Colonic mucosa (tissue), 4 donors: ENCODE data around the gene BIRC6. TPM values are rescaled to one million over a fixed set of nuclear protein-coding genes. Genes with fewer than 3 reads are reported as not detected.
"Not testable (repeated sequence)": the region's sequence is repeated elsewhere in the genome, so short reads cannot be mapped to it uniquely, and the experiment has no call there.

Experiments
- DNase-seq: peaks from one replicate; pipeline ENCODE4 v3.0.0-alpha.2; 2020
- H3K27ac ChIP-seq: fragments of 200-600 bp; one replicate; pipeline ENCODE4 v1.8.0; 2021
- H3K27me3 ChIP-seq: fragments of 200-600 bp; one replicate; pipeline ENCODE4 v1.8.0; 2021
- H3K36me3 ChIP-seq: fragments of 200-600 bp; one replicate; pipeline ENCODE4 v1.8.0; 2021
- H3K4me1 ChIP-seq: fragments of 200-600 bp; one replicate; pipeline ENCODE4 v1.8.0; 2021; ENCODE audit warnings: mild to moderate bottlenecking
- H3K4me3 ChIP-seq: fragments of 200-600 bp; one replicate; pipeline ENCODE4 v1.8.0; 2021
- H3K9ac ChIP-seq, 2 donors: one replicate each; pipeline ENCODE4 v1.7.0; 2013; ENCODE audit warnings: control low read depth in 2 of 2, low read depth in 2 of 2, low read length in 2 of 2
- H3K9me3 ChIP-seq: fragments of 200-600 bp; one replicate; pipeline ENCODE4 v1.8.0; 2021
- intact Hi-C: fragments of 100-400 bp; cut with DNase I; formaldehyde crosslinking; loops from one replicate; pipeline ENCODE4 v1.14.1; 2022
- total RNA-seq, 2 donors: library from RNA; stranded (reverse); fragmentation: NEBNext Ultra II Directional in 1 of 2; extraction: Animal tissue kit (Norgen Biotek cat#: 25700) in 1 of 2; gene quantifications; one replicate each; pipeline ENCODE4 v1.2.1, GENCODE V29; 2021
- TF ChIP-seq, protein P1 (sequence below): fragments of 200-600 bp; IDR thresholded peaks from one replicate; pipeline ENCODE4 v1.8.0; 2022; ENCODE audit warnings: antibody characterized with exemption, mild to moderate bottlenecking
- donor health status: healthy.
- donor health status: DM: no; HTN: no; CAD: no.
- donor health status: DM: no; HTN: no; CAD: no.

Gene BIRC6
- total RNA-seq, 2 donors from 2014 or later = 74.6 to 93.1 TPM

DNA sequence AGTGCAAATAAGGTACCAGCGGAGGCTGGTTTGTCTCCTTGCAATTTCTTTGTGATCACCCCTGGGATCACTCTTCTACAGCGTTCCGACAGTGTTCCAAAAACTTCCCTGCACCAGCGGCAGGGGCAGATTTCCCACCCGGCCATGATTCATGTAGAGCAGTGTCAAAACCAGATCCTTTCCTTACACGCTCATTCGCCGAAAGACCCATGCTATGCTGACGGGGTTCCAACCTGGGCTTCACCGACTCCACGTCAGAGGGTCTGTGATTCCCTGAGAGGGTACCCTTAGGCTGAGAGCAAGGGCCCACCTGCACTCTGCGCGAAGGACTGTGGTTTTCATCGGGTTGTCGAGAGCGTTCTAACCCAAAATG is 270.6 kb downstream of the BIRC6 start:
- H3K4me1 ChIP-seq = peaks cover 6% of the 10 kb centered on the region
- H3K9me3 ChIP-seq = no peaks in the 10 kb centered on the region
- H3K36me3 ChIP-seq = no peaks in the 10 kb centered on the region
- TF ChIP-seq, protein P1, sequence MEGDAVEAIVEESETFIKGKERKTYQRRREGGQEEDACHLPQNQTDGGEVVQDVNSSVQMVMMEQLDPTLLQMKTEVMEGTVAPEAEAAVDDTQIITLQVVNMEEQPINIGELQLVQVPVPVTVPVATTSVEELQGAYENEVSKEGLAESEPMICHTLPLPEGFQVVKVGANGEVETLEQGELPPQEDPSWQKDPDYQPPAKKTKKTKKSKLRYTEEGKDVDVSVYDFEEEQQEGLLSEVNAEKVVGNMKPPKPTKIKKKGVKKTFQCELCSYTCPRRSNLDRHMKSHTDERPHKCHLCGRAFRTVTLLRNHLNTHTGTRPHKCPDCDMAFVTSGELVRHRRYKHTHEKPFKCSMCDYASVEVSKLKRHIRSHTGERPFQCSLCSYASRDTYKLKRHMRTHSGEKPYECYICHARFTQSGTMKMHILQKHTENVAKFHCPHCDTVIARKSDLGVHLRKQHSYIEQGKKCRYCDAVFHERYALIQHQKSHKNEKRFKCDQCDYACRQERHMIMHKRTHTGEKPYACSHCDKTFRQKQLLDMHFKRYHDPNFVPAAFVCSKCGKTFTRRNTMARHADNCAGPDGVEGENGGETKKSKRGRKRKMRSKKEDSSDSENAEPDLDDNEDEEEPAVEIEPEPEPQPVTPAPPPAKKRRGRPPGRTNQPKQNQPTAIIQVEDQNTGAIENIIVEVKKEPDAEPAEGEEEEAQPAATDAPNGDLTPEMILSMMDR = no peak
- DNase-seq = peak; percentile 44
- no peaks in the 10 kb centered on the region for H3K27me3 ChIP-seq
- H3K27ac ChIP-seq = peak overlapping the region; percentile 27
- intact Hi-C loops = no loop called here
- H3K9ac ChIP-seq = peak overlapping the region; percentile 71 to 73
- peak overlapping the region; percentile 89 for H3K4me3 ChIP-seq

DNA sequence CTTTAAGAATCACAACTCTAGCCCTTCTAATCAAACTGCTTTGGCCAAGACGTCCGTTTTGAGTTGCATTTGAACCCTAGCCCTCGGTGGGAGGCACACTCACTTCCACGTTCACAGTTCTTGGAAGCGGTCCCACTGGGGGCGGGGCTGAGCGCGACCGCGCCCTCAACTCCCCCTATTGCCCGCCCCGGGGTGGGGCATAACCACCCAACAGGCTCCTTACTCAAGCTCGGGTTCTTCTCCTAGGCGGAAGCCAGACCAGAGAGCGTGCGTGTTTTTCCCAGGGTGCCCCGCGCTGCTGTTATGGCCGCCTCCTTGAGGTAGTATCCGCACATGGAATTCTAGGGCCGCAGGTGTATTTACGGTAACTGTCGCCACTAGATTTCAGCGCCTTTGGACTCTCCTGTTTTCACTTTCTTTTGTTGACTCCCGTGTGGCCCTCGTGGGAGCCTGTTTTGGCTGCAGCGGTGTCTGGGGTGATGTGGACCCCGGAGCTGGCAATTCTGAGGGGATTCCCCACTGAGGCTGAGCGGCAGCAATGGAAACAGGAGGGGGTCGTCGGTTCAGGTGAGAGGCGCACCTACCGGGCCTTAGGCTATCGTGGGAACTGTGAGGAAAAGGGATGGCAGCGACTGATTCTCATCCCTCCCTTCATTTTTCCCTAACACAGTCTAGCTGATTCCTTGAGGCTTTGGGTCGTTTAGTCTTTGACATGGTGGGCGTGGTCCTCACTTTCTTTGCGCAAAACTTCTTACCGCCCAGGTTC is 271.2 kb downstream of the BIRC6 start, which contains the start of gene TTC27:
Gene TTC27, plus strand, starts transcription at position 237 of the 766 bp plus-strand sequence. Its CDS starts 243 bp downstream, at position 480.
- peak within 1 kb of the TSS; percentile 71 to 73 for H3K9ac ChIP-seq
- TF ChIP-seq, protein P1 = no peak
- peak within 1 kb of the TSS; percentile 27 for H3K27ac ChIP-seq
- H3K36me3 ChIP-seq = no peaks in the 10 kb centered on the region
- H3K4me3 ChIP-seq = peak within 1 kb of the TSS; percentile 89
- DNase-seq = peak; percentile 99
- H3K9me3 ChIP-seq = no peaks in the 10 kb centered on the region
- no peaks in the 10 kb centered on the region for H3K27me3 ChIP-seq
- intact Hi-C loops = no loop called here
- H3K4me1 ChIP-seq = peaks cover 6% of the 10 kb centered on the region

DNA sequence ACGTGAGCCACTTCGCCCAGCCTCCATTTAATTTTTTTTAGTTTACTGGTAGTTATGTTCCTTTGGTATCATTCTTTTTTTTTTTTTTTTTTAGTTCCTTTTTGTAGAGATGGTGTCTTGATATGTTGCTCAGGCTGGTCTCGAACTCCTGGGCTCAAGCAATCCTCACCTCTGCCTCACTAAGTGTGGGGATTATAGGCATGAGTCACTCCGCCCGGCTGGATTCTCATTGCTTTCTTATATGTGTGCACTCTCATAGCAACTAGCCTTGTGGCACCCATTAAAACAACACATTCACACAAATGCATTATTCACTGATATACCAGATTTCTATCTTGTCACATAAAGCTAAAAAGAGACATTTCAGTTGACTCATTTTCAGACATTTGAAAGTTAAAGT is 275.3 kb downstream of the BIRC6 start:
- no peak for DNase-seq

DNA sequence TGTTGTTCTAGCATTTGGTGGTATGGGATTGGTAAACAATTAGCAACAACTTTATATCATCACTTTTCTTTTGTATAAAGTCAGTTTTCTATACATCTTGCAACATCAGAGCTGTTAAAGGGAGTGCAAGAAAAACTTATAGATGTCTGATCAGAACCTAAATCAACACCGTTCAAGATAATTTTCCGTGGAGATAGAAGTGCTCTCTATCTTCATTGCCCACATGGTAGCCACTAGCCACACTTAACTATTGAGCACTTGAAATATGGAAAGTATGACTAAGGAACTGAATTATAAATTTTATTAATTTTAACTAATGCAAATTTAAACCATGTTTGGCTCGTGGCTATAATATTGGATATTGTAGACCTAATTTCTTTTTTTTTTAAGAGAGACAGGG is 276.2 kb downstream of the BIRC6 start:
- peaks cover 6% of the 10 kb centered on the region for H3K4me1 ChIP-seq

More for the DNA sequence above, 275.3 kb downstream of the BIRC6 start:
- peaks cover 6% of the 10 kb centered on the region for H3K4me1 ChIP-seq
- TF ChIP-seq, protein P1 = no peak
- no peak overlapping the region for H3K4me3 ChIP-seq
- no peaks in the 10 kb centered on the region for H3K27me3 ChIP-seq
- no peak overlapping the region for H3K9ac ChIP-seq
- H3K36me3 ChIP-seq = no peaks in the 10 kb centered on the region
- H3K27ac ChIP-seq = no peak overlapping the region
- H3K9me3 ChIP-seq = no peaks in the 10 kb centered on the region
- intact Hi-C loops = no loop called here

DNA sequence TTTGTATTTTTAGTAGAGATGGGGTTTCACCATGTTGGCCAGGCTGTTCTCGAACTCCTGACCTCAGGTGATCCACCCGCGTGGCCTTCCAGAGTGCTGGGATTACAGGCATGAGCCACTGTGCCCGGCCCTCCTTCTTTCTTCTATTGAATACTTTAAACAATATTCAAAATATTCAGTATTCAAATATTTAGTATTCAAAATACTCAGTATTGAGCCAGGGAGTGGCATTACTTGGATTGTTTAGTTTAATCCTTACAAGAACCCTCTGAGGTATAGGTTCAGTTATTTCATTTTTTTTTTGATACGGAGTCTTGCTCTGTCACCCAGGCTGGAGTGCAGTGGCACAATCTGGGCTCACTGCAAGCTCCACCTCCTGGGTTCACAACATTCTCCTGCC is 281.7 kb downstream of the BIRC6 start:
- H3K9ac ChIP-seq, H3K36me3 ChIP-seq, H3K27me3 ChIP-seq, H3K4me1 ChIP-seq, H3K9me3 ChIP-seq, DNase-seq, H3K27ac ChIP-seq, intact Hi-C loops, H3K4me3 ChIP-seq: not testable (repeated sequence)

More for the DNA sequence above, 276.2 kb downstream of the BIRC6 start:
- Histone ChIP-seq H3K27ac (no peak overlapping the region), H3K9me3 (no peaks in the 10 kb centered on the region), H3K9ac (no peak overlapping the region), H3K4me3 (no peak overlapping the region), H3K36me3 (no peaks in the 10 kb centered on the region), H3K27me3 (no peaks in the 10 kb centered on the region)
- intact Hi-C loops = no loop called here
- DNase-seq = no peak
- TF ChIP-seq, protein P1 = no peak

DNA sequence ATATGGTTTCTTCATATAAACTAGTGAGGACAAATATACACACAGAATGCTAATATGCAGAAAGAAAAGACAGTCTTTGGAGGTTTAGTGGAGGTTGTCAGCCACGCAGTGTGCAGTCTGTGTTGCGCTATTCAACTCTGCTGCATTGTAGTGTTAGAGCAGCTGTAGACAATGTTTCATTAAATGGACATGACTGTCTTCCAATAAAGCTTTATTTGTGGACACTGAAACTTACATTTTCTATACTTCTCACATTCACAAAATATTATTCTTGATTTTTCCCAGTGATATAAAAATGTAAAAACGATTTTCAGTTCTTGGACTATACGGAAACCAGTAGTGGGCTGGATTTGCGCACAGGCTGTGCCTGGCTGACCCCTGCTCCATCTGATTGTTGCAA is 284.4 kb downstream of the BIRC6 start:
- Histone ChIP-seq H3K36me3 (no peaks in the 10 kb centered on the region), H3K4me1 (no peaks in the 10 kb centered on the region), H3K9ac (no peak overlapping the region), H3K4me3 (no peak overlapping the region), H3K9me3 (no peaks in the 10 kb centered on the region), H3K27ac (no peak overlapping the region), H3K27me3 (no peaks in the 10 kb centered on the region)
- DNase-seq = no peak
- intact Hi-C loops = no loop called here
- TF ChIP-seq, protein P1 = no peak
